Body of pancreas (tissue), 4 donors: Measurements from ENCODE around the gene CDHR1. TPM values are rescaled to one million over a fixed set of nuclear protein-coding genes. Genes with fewer than 3 reads are reported as not detected.
"Not testable (repeated sequence)": the region's sequence is repeated elsewhere in the genome, so short reads cannot be mapped to it uniquely, and the experiment has no call there.

ENCODE experiments used
- ATAC-seq: fragments of 150-250 bp; one replicate; pipeline ENCODE4 v1.9.1; 2016
- DNase-seq, 4 donors: peaks; one replicate each; pipeline ENCODE4 v3.0.0-alpha.2; 2019
- H3K27ac ChIP-seq, 4 donors: fragments of 200-600 bp; sonication (generic); 1 replicate in 3 of 4; 2 replicates in 1 of 4; pipeline versions ENCODE4 v1.5.1 to v1.6.1; 2016 to 2019; ENCODE audit warnings: mild to moderate bottlenecking in 1 of 4, mixed read lengths in 1 of 4, moderate library complexity in 1 of 4
- H3K27me3 ChIP-seq, 2 donors: fragments of 200-600 bp; sonication (generic); one replicate each; pipeline ENCODE4 v1.6.0; 2016; ENCODE audit warnings: mild to moderate bottlenecking in 1 of 2
- H3K36me3 ChIP-seq, 2 donors: fragments of 200-600 bp; sonication (generic); replicated peaks in 1 of 2; 2 replicates each; pipeline ENCODE4 v1.5.1; 2016; ENCODE audit warnings: low read depth in 2 of 2; ENCODE audit not compliant: insufficient read depth in 1 of 2
- H3K4me1 ChIP-seq: fragments of 200-600 bp; sonication (generic); one replicate; pipeline ENCODE4 v1.6.0; 2016
- H3K4me3 ChIP-seq, 2 donors: fragments of 200-600 bp; sonication (generic); 1 replicate in 1 of 2; 2 replicates in 1 of 2; pipeline ENCODE4 v1.5.1; 2016 to 2019
- H3K9me3 ChIP-seq, 3 donors: fragments of 200-600 bp; sonication (generic); 1 replicate in 2 of 3; 2 replicates in 1 of 3; pipeline ENCODE4 v1.5.1; 2016
- POLR2A ChIP-seq, 3 donors: fragments of 450-650 bp; IDR thresholded peaks; one replicate each; pipeline ENCODE4 v1.6.1; 2016; ENCODE audit warnings: antibody characterized with exemption in 3 of 3, mild to moderate bottlenecking in 2 of 3
- WGBS, 2 donors: methylation state at CpG; one replicate each; pipeline ENCODE4 v1.1.5; 2017; 5-methylcytosine and 5-hydroxymethylcytosine counted together
- intact Hi-C: fragments of 100-400 bp; cut with DNase I; formaldehyde crosslinking; loops from one replicate; pipeline ENCODE4 v1.15.1; 2023
- total RNA-seq, 2 donors: library from RNA; depleted of rRNA; stranded (reverse); fragments of >200 nt; gene quantifications; one replicate each; pipeline ENCODE4 v1.1.0, GENCODE V29; 2016
- TF ChIP-seq, protein P1 (sequence below), 7 experiments: fragments of 450-650 bp in 4 of 7; fragments of 200-600 bp in 3 of 7; sonication (generic) in 3 of 7; IDR thresholded peaks; one replicate each; pipeline ENCODE4 v1.5.1; 2016 to 2019; ENCODE audit warnings: antibody characterized with exemption in 7 of 7

Gene CDHR1
- total RNA-seq, 2 donors from 2014 or later, result 0.26 TPM; not detected in 1

DNA sequence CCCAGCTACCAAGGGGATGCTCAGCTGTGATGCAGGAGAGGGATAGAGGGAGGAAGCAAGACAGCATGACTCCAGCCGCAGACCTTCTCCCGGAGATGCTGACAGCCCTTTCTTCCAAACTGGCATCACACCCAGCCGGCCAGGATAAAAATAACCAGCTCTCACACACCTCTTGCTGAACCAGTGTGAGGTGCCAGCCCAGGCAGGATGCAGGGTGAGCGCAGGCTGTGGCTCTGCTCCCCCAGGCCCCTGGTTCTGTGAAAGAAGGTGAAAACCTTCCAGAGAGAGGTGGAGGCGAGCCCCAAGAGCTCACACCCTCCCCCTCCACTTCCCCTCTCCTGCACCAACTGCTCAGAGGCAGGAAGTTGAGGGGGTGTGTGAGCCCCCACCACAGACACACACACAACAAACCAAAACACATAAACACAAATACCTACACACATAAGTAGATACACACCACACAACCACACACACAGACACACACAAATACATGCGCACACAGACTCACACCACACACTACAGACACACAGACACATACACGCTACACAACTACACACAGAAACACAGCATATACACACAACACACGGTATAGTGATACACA lies 16.7 kb upstream of the CDHR1 start:
- Histone ChIP-seq H3K9me3 (no peaks in the 10 kb centered on the region), H3K36me3 (no peaks in the 10 kb centered on the region), H3K27ac (no peak overlapping the region), H3K4me1 (no peaks in the 10 kb centered on the region), H3K4me3 (no peak overlapping the region), H3K27me3 (no peaks in the 10 kb centered on the region)
- WGBS, 2 donors, result 73% methylated on average over 7 to 8 of the region's 8 CpGs
- intact Hi-C loops, result no loop called here
- DNase-seq, result no peak
- TF ChIP-seq POLR2A (IDR thresholded peaks at IDR 0.05), result no peak
- TF ChIP-seq, protein P1, sequence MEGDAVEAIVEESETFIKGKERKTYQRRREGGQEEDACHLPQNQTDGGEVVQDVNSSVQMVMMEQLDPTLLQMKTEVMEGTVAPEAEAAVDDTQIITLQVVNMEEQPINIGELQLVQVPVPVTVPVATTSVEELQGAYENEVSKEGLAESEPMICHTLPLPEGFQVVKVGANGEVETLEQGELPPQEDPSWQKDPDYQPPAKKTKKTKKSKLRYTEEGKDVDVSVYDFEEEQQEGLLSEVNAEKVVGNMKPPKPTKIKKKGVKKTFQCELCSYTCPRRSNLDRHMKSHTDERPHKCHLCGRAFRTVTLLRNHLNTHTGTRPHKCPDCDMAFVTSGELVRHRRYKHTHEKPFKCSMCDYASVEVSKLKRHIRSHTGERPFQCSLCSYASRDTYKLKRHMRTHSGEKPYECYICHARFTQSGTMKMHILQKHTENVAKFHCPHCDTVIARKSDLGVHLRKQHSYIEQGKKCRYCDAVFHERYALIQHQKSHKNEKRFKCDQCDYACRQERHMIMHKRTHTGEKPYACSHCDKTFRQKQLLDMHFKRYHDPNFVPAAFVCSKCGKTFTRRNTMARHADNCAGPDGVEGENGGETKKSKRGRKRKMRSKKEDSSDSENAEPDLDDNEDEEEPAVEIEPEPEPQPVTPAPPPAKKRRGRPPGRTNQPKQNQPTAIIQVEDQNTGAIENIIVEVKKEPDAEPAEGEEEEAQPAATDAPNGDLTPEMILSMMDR (IDR thresholded peaks at IDR 0.05), result no peak
- ATAC-seq, result no peak

DNA sequence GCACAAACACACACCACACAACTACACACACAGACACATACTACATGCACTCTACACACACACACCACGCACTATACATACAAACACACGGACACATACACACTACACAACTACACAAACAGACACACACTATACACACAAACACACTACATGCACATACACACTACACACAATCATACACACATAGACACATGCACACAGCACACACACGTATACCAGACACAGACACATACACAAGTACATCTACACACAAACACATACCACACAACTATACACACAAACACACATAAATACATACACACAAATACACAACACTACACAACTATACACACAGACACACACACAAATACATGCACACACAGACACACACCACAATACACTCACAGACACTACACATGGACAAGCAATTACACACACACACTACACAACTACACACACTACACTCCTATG lies 16.2 kb upstream of the CDHR1 start:
- Histone ChIP-seq H3K36me3 (no peaks in the 10 kb centered on the region), H3K27ac (no peak overlapping the region), H3K9me3 (no peaks in the 10 kb centered on the region), H3K4me3 (no peak overlapping the region), H3K4me1 (no peaks in the 10 kb centered on the region), H3K27me3 (no peaks in the 10 kb centered on the region)
- DNase-seq (no peak), ATAC-seq (no peak)
- intact Hi-C loops, result no loop called here
- TF ChIP-seq, protein P1 (IDR thresholded peaks at IDR 0.05), result no peak
- TF ChIP-seq POLR2A (IDR thresholded peaks at IDR 0.05), result no peak
- 66 to 75% methylated on average over 3 of the region's 3 CpGs for WGBS, 2 donors

DNA sequence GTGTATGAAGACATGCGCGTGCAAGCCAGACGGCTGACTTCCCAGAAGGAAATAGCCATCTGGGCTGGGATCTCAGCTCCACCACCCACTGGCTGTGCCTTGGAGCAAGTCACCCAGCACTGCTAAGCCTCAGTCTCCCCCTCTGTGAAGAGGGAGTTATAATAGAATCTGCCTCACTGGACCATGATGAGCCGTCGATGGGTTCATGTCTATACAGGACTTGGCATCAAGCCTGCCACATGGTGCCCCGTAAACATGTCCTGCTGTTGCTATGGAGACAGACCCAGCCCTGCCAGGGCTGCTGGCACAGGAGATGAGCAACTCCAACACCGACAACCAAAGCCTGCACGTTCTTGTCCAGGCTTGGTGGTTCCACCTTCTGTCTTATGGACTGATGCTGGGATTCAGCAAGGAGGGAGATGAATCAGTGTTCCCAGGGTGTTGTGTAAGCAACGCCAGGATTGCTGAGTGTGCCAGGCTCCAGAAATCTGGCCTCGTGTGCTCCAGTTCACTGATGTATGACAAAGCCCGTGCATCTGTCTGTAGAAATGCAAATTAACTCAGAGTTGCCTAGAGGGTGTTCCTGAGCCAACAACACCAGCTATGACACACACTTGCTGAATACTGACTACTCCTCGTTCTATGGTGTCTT lies 15.2 kb upstream of the CDHR1 start:
- no peak overlapping the region for H3K27ac ChIP-seq
- no peak overlapping the region for H3K4me3 ChIP-seq
- WGBS, 2 donors, result 54 to 59% methylated on average over 12 of the region's 12 CpGs
- DNase-seq, result no peak
- no peaks in the 10 kb centered on the region for H3K27me3 ChIP-seq
- H3K4me1 ChIP-seq, result no peaks in the 10 kb centered on the region
- no peaks in the 10 kb centered on the region for H3K9me3 ChIP-seq
- TF ChIP-seq, protein P1 (IDR thresholded peaks at IDR 0.05), result no peak
- TF ChIP-seq POLR2A (IDR thresholded peaks at IDR 0.05), result no peak
- no peaks in the 10 kb centered on the region for H3K36me3 ChIP-seq
- intact Hi-C loops, result no loop called here
- no peak for ATAC-seq

DNA sequence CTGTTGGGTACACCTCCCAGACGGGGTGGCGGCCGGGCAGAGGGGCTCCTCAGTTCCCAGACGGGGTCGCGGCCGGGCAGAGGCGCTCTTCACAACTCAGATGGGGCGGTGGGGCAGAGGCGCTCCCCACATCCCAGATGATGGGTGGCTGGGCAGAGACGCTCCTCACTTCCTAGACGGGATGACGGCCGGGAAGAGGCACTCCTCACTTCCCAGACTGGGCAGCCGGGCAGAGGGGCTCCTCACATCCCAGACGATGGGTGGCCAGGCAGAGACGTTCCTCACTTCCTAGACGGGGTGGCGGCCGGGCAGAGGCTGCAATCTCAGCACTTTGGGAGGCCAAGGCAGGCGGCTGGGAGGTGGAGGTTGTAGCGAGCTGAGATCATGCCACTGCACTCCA lies 14.0 kb upstream of the CDHR1 start:
- ATAC-seq, H3K9me3 ChIP-seq, intact Hi-C loops, H3K27me3 ChIP-seq, DNase-seq, H3K4me1 ChIP-seq, H3K36me3 ChIP-seq, H3K4me3 ChIP-seq, H3K27ac ChIP-seq: not testable (repeated sequence)
- 85 to 91% methylated on average over 6 to 17 of the region's 22 CpGs for whole genome bisulfite sequencing, 2 donors

DNA sequence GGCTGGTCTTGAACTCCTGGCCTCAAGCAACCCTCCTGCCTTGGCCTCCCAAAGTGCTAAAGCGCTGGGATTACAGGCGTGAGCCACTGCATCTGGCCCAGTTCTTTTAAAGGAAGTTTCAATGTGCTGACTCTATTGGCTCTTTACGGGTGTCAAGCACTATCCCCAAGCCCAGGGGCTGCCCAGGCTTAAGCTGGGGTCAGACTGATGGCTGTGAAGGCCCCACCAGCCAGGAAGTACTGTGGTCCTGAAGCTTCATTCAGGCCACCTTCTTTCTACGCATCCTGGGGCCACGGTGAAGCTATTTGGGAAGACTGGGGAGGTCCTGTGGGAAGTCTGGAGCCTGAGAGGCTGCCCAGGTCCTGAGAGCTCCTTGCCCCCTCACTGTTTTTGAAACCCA lies 12.7 kb upstream of the CDHR1 start:
- TF ChIP-seq, protein P1 (IDR thresholded peaks at IDR 0.05), result no peak
- no peak for TF ChIP-seq POLR2A (IDR thresholded peaks at IDR 0.05)
- intact Hi-C loops, result no loop called here

More for the DNA sequence above, 12.7 kb upstream of the CDHR1 start:
- Histone ChIP-seq H3K4me3 (no peak overlapping the region), H3K27me3 (no peaks in the 10 kb centered on the region), H3K36me3 (no peaks in the 10 kb centered on the region), H3K27ac (no peak overlapping the region), H3K9me3 (no peaks in the 10 kb centered on the region), H3K4me1 (no peaks in the 10 kb centered on the region)
- 75 to 81% methylated on average over 5 of the region's 5 CpGs for WGBS, 2 donors
- DNase-seq (no peak), ATAC-seq (no peak)
